Sigmoid colon (tissue), 7 donors: ENCODE measurements around the gene ZBTB7A. TPM values are rescaled to one million over a fixed set of nuclear protein-coding genes. Genes with fewer than 3 reads are reported as not detected.

Source experiments
- DNase-seq: peaks from one replicate; pipeline ENCODE4 v3.0.0-alpha.2; 2019
- H3K27ac ChIP-seq, 4 donors: fragments of 200-600 bp; sonication (generic); one replicate each; pipeline ENCODE4 v1.5.1; 2016 to 2019; ENCODE audit warnings: mild to moderate bottlenecking in 1 of 4
- H3K27me3 ChIP-seq, 3 donors: fragments of 200-600 bp; sonication (generic); one replicate each; pipeline ENCODE4 v1.5.1; 2019; ENCODE audit warnings: mild to moderate bottlenecking in 1 of 3
- H3K36me3 ChIP-seq, 4 donors: fragments of 200-600 bp; sonication (generic); one replicate each; pipeline ENCODE4 v1.5.1; 2016 to 2019
- H3K4me1 ChIP-seq, 4 donors: fragments of 200-600 bp; sonication (generic); one replicate each; pipeline ENCODE4 v1.5.1; 2017 to 2019
- H3K4me3 ChIP-seq, 4 donors: fragments of 200-600 bp; sonication (generic); one replicate each; pipeline ENCODE4 v1.5.1; 2017 to 2019; ENCODE audit warnings: mild to moderate bottlenecking in 2 of 4, moderate library complexity in 1 of 4
- H3K9me3 ChIP-seq, 4 donors: fragments of 200-600 bp in 3 of 4; sonication (generic) in 3 of 4; one replicate each; pipeline versions ENCODE4 v1.5.1 to v1.6.1; 2013 to 2019
- EP300 ChIP-seq, 4 donors: sonication (generic); formaldehyde crosslinking; IDR thresholded peaks; one replicate each; pipeline ENCODE4 v1.6.1; 2017; ENCODE audit warnings: antibody characterized with exemption in 4 of 4
- POLR2A ChIP-seq, 2 donors: fragments of 450-650 bp; IDR thresholded peaks; one replicate each; pipeline ENCODE4 v1.6.1; 2016; ENCODE audit warnings: antibody characterized with exemption in 2 of 2, mild to moderate bottlenecking in 2 of 2, moderate library complexity in 2 of 2
- POLR2AphosphoS5 ChIP-seq, 4 donors: sonication (generic); formaldehyde crosslinking; IDR thresholded peaks; one replicate each; pipeline ENCODE4 v1.6.1; 2017; ENCODE audit warnings: antibody characterized with exemption in 4 of 4
- WGBS, 2 donors: extraction: QIAGEN DNeasy Blood & Tissue Kit; methylation state at CpG; one replicate each; pipeline ENCODE4 v1.1.7; 2013; 5-methylcytosine and 5-hydroxymethylcytosine counted together
- intact Hi-C: fragments of 100-400 bp; cut with DNase I; formaldehyde crosslinking; loops from one replicate; pipeline ENCODE4 v1.15.1; 2023
- polyA plus RNA-seq, 3 donors: library from polyadenylated mRNA; stranded (reverse); fragments of 200-250 nt; gene quantifications; one replicate each; pipeline ENCODE4 v1.2.3, GENCODE V29; 2013
- total RNA-seq, 4 donors: library from RNA; depleted of rRNA; stranded (reverse); fragments of >200 nt; gene quantifications; one replicate each; pipeline ENCODE4 v1.1.0, GENCODE V29; 2016
- TF ChIP-seq, protein P1 (sequence below), 4 experiments: fragments of 450-650 bp in 3 of 4; fragments of 200-600 bp in 1 of 4; IDR thresholded peaks; one replicate each; pipeline ENCODE4 v1.5.1; 2016 to 2019; ENCODE audit warnings: antibody characterized with exemption in 4 of 4, mild to moderate bottlenecking in 3 of 4, moderate library complexity in 2 of 4
- donor health status: healthy with polysubstance abuse.
- donor health status: Bipolar disorder and iron deficiency.
- donor health status: healthy.

ZBTB7A gene
- total and polyA plus RNA-seq, 7 donors, result 22.8 to 53.2 (median 38.2) TPM

GRCh38 chr19:4042731-4043082, 24.0 kb downstream of the ZBTB7A start:
- TF ChIP-seq, protein P1, sequence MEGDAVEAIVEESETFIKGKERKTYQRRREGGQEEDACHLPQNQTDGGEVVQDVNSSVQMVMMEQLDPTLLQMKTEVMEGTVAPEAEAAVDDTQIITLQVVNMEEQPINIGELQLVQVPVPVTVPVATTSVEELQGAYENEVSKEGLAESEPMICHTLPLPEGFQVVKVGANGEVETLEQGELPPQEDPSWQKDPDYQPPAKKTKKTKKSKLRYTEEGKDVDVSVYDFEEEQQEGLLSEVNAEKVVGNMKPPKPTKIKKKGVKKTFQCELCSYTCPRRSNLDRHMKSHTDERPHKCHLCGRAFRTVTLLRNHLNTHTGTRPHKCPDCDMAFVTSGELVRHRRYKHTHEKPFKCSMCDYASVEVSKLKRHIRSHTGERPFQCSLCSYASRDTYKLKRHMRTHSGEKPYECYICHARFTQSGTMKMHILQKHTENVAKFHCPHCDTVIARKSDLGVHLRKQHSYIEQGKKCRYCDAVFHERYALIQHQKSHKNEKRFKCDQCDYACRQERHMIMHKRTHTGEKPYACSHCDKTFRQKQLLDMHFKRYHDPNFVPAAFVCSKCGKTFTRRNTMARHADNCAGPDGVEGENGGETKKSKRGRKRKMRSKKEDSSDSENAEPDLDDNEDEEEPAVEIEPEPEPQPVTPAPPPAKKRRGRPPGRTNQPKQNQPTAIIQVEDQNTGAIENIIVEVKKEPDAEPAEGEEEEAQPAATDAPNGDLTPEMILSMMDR (IDR thresholded peaks at IDR 0.05), result no peak
- no peak for TF ChIP-seq EP300 (IDR thresholded peaks at IDR 0.05)
- Histone ChIP-seq H3K27ac (peak overlapping the region in 2 of 4 donors; percentile 4 to 25), H3K27me3 (no peaks in the 10 kb centered on the region), H3K36me3 (peaks cover 5 to 46% (median 31%) of the 10 kb centered on the region in 4 donors), H3K4me3 (no peak overlapping the region), H3K9me3 (no peaks in the 10 kb centered on the region), H3K4me1 (peaks cover 0 to 24% (median 16%) of the 10 kb centered on the region in 4 donors)
- intact Hi-C loops, result no loop called here
- WGBS, 2 donors, result 27 to 68% methylated on average over 14 of the region's 14 CpGs
- DNase-seq, result no peak

GRCh38 chr19:4042064-4042730, 24.5 kb downstream of the ZBTB7A start:
- H3K36me3 ChIP-seq, result peaks cover 5 to 46% (median 29%) of the 10 kb centered on the region in 4 donors
- no peaks in the 10 kb centered on the region for H3K27me3 ChIP-seq
- H3K9me3 ChIP-seq, result no peaks in the 10 kb centered on the region
- peak overlapping the region in 2 of 4 donors; percentile 4 to 25 for H3K27ac ChIP-seq
- no peak for DNase-seq
- 80 to 90% methylated on average over 14 of the region's 14 CpGs for WGBS, 2 donors
- intact Hi-C loops, result no loop called here
- TF ChIP-seq, protein P1 (IDR thresholded peaks at IDR 0.05), result no peak
- TF ChIP-seq POLR2A (IDR thresholded peaks at IDR 0.05) (no peak), POLR2AphosphoS5 (IDR thresholded peaks at IDR 0.05) (no peak), EP300 (IDR thresholded peaks at IDR 0.05) (no peak)
- H3K4me3 ChIP-seq, result no peak overlapping the region
- peaks cover 0 to 24% (median 16%) of the 10 kb centered on the region in 4 donors for H3K4me1 ChIP-seq

GRCh38 chr19:4038661-4039423, 27.9 kb downstream of the ZBTB7A start:
- WGBS, 2 donors, result 80 to 82% methylated on average over 40 of the region's 40 CpGs
- H3K4me3 ChIP-seq, result no peak overlapping the region
- TF ChIP-seq POLR2A (IDR thresholded peaks at IDR 0.05) (no peak), POLR2AphosphoS5 (IDR thresholded peaks at IDR 0.05) (no peak), EP300 (IDR thresholded peaks at IDR 0.05) (no peak)
- TF ChIP-seq, protein P1 (IDR thresholded peaks at IDR 0.05), result no peak
- H3K4me1 ChIP-seq, result peaks cover 0 to 9% (median 1%) of the 10 kb centered on the region in 4 donors
- no peaks in the 10 kb centered on the region for H3K9me3 ChIP-seq
- H3K27me3 ChIP-seq, result no peaks in the 10 kb centered on the region
- peak overlapping the region in 1 of 4 donors; percentile 46 for H3K27ac ChIP-seq
- peaks cover 11 to 57% (median 28%) of the 10 kb centered on the region in 4 donors for H3K36me3 ChIP-seq
- no peak for DNase-seq
- intact Hi-C loops, result no loop called here

DNA sequence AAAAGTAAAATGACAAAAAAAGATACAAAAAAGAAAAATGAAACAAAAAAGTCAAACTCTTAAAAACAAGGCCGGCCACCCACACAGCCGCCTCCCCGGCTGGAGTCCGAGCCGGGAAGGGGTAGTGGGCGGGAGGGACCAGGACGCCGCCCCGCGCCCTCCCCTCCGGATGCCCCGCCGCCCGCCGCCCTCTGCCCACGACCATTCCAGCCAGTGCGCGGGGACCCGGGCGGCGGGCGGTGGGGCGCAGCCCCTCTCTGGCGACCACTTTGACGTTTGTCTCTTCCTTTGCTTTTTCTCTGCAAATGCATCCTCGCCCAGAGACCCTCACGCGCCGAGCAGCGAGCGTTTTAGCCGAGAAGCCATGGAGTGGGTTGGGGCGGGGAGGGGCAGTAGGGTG, 28.6 kb downstream of the ZBTB7A start:
- H3K4me1 ChIP-seq, result peaks cover 0 to 1% (median 0%) of the 10 kb centered on the region in 4 donors
- 88 to 90% methylated on average over 33 of the region's 33 CpGs for WGBS, 2 donors
- TF ChIP-seq POLR2AphosphoS5 (IDR thresholded peaks at IDR 0.05) (no peak), POLR2A (IDR thresholded peaks at IDR 0.05) (no peak), EP300 (IDR thresholded peaks at IDR 0.05) (no peak)
- TF ChIP-seq, protein P1 (IDR thresholded peaks at IDR 0.05), result no peak

More for the DNA sequence above, 28.6 kb downstream of the ZBTB7A start:
- Histone ChIP-seq H3K36me3 (peaks cover 19 to 65% (median 36%) of the 10 kb centered on the region in 4 donors), H3K4me3 (no peak overlapping the region), H3K9me3 (no peaks in the 10 kb centered on the region), H3K27me3 (no peaks in the 10 kb centered on the region), H3K27ac (peak overlapping the region in 1 of 4 donors; percentile 10)
- intact Hi-C loops, result no loop called here
- DNase-seq, result no peak
